NCI-H2107 treated with DMSO at 0.1 percent for 48 hours (cell line): ENCODE results near the gene RADIL.

Source experiments
- DNase-seq: peaks from one replicate; lab custom pipeline; 2025; ENCODE audit not compliant: unreplicated experiment; lab: John Stamatoyannopoulos, UW

Gene RADIL

DNA sequence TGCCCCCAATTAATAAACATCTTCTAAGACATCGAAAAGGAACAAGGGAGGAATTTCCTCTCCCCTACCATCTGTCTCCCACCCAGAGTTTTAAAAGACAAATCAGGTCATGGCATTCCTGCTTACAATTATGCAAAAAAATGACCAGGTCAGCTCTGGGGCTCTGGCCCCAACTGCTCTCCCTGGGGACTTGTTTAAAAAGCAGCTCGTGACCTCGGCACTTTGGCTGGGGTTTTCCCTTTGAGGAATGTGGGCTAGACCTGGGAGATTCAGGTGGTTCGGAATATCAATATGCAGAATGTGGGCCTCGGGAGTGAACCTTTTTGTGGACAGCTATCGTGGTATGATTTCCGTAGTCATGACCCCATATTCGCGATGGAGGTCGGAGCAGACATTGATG, 648 bp upstream of the RADIL start:
- DNase-seq: no peak

GRCh38 chr7:4883033-4883371, 514 bp downstream of the RADIL start:
- no peak for DNase-seq

DNA sequence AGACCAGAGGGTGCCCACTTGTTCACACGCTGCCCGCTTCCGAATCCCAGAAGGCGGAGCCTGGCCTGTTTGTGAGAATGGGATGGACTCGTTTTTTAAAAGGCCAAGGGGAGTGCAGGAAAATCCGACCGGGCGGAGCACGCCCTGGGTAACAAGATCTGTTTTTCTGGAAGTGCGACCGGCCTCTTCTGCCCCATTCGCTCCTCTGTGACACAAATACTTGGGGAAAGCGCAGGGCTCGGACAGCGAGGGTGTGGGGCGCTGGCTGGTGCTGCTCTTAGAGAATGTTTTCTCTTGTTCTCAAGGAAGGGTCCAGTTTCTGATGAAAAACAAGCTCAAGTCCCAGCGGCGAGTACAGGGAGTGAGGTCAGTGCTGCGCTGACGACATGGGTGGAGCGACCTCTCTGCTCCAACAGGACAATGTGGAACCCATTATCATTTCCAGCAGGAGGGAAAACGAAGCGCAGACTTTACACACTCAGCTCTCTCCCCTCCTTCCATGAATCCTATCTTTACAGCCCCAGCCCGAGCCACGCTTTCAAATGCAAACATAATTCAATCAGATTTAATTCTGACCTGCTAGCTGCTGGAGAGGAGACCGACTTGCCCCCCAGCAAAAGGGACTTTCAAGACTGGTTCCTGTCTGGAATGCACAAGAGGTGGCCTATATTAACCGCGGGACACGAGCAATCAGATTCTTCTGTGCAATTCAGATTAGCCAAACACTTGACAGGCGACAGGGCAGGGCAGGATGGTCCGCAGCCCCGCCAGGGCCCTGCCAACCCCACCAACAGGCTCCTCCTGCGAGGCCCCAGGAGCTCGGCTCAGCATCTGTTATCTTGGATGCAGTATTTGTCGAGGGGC, 1.1 kb downstream of the RADIL start:
- no peak for DNase-seq

DNA sequence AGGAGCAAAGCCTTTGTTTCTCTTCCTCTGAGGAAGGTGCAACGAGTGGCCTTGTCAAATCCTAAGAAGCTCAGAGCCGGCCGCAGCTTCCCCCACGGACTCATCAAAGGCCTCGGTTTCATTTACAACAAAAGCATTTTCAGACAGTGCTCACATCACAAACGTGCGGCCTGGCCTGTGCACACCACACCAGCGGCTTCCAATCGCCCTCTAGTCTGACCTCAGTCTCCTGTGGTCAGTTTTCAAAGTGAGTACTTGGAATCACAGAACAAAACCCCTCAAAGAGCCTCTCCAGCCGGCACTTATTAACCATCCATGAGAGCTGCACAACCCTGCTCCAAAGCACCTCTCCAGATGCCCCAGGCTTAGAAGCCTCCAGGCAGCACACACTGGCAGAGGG, 3.3 kb downstream of the RADIL start:
- DNase-seq: no peak

DNA sequence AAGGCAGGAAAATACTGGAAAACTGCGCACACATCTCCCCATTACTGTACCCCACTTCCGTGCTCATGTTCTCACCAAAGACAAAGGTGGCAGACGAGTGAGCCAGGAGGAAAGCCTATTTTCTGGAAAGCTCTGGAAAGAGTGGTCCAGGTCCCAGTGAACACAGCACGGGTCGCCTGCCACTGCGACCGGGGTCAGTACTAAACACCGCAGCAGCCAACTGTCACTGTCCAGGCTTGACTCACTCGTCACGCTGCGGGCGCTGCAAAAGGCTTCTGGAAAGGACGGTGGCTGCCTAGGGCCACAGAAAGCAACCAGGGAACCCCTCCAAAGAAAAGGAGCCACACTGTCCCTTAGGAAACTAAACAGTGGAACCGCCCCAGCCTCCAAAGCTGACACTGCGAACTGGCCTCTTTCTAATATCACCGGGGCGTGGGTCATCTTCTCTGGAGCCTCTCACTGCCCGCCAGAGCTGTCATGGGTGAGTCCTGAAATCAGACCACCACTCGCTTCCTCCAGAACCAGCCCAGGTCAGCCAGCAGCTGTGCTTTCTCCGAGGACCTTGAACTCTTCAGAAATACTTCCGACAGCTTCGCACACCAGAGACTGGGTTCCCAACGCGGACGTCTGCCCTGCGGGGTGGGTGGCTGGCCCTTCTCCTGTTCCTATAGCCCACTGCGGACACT, 4.0 kb downstream of the RADIL start:
- DNase-seq: no peak

DNA sequence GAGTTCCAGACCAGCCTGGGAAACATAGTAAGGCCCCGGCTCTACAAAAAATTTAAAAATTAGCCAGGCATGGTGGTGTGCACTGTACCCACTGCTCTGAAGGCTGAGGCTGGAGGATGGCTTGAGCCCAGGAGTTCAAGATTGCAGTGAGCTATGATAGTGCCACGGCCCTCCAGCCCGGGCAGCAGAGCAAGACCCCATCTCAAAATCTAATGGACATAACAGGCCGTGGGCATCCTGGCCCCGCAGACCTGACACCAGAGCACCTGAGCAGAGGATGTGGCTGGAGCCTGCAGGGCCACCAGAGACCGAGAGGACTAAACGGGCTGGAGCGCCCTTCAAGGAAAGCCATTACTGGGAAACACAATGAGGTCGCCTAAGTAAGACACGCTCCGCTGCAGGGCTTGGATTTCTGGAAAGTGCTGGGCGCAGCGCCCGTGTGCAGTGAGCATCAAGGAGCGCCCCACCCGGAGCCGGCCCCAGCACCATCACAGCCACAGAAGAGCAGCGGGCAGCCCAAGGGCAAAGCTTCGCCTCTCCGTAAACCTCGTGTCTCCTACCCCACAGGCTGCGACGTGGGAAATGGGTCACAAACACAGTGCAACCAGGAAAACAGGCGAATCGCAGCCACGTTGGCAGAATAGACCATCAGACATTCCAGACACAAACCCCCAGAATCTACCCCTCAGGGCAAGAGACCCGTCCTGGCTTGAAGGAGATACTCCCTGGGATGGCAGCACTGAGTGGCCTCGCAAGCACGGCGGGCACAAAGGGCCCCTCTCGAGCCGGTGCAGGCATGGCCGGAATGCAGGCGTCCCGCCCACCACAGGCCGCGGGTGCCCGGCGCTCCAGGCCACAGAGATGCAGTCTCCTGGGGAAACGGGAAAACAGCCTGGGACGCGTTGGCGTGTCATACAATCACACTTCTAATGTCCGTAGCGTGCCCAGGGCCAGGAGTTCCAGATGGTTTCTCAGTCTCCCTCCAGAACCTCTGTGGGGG, 4.9 kb downstream of the RADIL start:
- no peak for DNase-seq

DNA sequence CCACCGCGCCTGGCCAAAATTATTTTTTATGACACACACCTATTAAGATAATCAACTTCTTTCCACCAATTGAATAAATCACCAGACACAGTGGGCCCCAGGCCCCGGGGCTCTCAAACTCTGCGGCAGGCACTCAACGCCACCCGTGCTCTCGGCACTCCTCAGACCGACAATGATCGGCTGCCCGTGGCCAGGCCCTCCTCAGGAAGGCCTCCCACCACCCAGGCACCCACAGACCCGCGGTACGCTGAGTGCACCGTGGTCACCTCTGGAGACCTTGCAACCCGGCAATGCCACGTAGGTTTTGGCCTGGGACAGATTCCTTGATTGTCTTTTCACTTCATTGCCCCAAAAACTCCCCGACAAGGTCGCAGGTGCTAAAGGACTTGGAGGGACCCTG, 6.9 kb downstream of the RADIL start:
- no peak for DNase-seq

DNA sequence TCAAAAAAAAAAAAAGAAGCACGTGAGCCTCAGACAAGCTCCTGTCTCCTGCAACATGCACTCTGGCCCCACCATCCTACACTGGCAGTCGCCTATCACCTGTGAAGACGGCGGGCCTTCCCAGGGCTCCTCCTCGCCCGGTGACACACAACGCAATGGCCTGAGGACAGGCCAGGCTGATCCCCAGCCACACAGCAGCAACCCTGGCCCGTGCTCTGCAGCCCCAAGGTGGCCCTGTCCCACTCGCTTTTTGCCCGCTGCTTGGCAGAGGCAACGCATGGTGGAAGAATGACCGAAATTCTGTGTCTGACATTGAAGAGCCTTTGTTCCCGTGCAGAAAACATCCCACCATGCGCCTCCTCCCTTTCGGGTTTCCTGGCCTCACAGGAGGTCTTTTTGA, 8.1 kb downstream of the RADIL start:
- no peak for DNase-seq

DNA sequence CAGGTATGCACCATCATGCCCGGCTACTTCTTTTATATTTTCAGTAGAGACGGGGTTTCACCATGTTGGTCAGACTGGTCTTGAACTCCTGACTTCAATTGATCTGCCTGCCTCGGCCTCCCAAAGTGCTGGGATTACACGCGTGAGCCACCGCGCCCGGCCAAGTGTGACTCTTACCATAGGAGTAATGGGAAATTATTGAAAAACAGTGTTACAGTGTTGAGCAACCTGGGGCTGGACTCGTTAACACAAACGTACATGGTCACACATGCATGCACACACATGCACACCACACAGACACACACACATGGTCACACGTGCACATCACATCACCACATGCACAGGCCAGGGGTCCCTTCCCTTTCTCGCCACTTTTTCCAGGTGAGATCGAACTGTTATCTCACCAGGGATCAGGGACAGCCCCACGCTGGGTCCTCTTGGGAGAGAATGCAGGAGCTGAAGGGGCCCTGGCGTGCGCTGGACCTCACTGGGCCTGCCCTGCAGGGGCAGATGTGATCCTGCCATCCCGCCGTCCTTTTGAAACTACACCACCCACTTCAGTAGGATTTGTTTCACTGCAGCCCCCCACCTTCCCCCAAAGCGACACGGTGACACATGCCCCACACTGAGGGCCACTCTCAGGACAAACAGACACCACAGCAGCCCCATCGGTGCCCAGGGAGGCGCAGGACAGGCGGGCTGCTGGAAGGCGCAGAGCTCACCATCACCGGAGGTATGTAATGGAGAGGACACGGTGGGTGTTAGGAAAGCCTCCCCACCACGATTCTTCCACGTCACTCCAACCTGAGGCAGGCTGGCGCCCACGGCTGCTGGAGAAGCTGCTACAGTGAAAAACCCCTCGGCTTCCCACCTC, 10.2 kb downstream of the RADIL start:
- no peak for DNase-seq

DNA sequence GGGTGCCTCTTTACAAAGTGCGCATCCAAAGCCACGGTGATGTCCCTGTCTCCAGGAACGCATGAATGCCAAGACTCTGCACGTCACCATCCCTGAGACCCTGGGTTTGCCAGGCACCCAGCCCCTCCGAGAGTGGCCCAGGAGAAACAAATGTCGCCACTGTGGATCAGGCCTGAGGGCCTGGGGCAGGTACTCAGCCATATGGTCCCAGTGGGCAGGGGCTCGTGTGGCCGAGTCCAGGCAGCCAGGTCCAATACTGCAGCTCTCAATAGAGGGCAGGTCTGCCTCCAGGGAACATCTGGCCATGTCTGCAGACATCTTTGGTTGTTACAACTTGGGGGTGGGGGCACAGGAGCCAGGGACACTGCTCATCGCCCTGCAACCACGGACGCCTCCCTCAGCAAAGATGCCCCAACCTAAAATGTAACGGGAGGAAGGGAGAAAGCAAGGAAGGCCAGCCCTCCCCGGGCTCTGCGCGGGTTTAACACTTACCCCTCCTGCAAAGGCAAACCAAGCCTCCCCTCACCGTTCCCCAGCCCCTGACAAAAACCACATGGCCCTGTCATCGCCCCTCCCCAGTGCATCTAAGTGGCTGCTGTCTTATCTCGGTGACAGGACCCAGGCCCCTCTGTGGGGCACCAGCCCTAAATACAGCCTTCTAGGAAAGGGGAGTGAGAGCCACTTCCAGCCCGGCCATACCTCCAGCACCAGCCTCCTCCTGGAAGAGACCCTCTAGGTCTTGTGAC, 11.4 kb downstream of the RADIL start:
- DNase-seq: no peak

- no peak for DNase-seq
These were observed 12.3 kb downstream of the RADIL start for GRCh38 chr7:4871056-4871680.

- DNase-seq: no peak
These were observed 15.0 kb downstream of the RADIL start for GRCh38 chr7:4868493-4868892.

GRCh38 chr7:4866528-4867496, 16.7 kb downstream of the RADIL start:
- no peak for DNase-seq

DNA sequence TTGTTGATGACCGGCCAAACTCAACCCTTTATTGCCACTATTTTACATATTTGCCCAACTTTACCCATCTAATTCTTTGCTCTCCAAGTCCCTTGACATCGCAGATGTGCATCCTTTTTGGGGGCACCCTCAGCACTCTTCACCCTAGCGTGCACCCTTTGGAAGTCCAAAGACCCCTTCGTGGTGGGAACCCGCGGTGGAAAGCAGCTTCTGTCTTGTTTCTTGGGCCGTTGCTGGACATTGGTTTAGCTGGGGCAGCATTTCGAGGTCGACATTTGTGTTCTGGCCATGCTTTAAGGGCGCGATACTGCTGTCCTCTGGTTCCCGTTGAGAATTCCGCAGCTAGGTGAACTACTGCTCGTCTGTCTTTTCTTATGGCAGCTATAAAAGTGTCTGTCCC, 21.4 kb downstream of the RADIL start:
- DNase-seq: no peak

GRCh38 chr7:4861673-4862072, 21.8 kb downstream of the RADIL start, which contains the start of gene PAPOLB:
Gene PAPOLB (minus strand): TSS chr7:4862030. CDS start chr7:4861810, 220 bp downstream.
- DNase-seq: no peak

DNA sequence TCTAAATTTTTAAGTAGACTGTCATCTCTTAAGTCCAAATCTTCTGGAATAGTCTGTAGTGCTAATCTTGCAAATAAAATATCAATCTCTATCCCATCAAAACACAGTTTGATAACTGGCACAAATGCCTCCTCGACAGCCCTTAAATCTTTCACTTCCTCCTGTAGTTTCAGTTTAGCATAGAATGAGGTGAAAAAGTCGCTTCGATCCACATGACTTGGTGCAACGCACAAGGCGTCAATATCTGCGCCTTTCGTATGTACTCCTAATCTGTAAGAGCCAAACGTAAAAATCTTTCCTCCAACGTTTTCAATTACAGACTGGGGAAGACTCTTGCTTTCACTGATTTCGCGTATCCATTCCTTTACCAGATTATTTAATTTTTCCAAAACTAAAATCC, 22.3 kb downstream of the RADIL start:
- no peak for DNase-seq

- no peak for DNase-seq
These were observed 26.3 kb downstream of the RADIL start for GRCh38 chr7:4857189-4857588.
